IMR-90 (cell line): ENCODE measurements around the gene NDUFA5. TPM values are rescaled to one million over a fixed set of nuclear protein-coding genes. Genes with fewer than 3 reads are reported as not detected.

Source experiments
- ATAC-seq: fragments of 200-7000 bp; cut with Tn5 transposase; 2 replicates; pipeline ENCODE4 v1.9.1; 2020; ENCODE audit warnings: low read depth, mild to moderate bottlenecking, moderate library complexity
- BruUV-seq: library from RNA; stranded (reverse); fragments of 400-500 nt; replicated peaks from 2 replicates; lab custom pipeline; 2021; lab: Mats Ljungman, UMichigan
- CTCF ChIA-PET: fragments of 300-600 bp; formaldehyde crosslinking; extraction: SDS; loops from one replicate; lab custom pipeline; 2021; ENCODE audit warnings: antibody characterized with exemption; lab: Yijun Ruan, JAX
- POLR2A ChIA-PET: fragments of 300-600 bp; sonication (Branson Sonifier 250); formaldehyde crosslinking; loops from one replicate; lab custom pipeline; 2022; ENCODE audit warnings: antibody characterized with exemption; ENCODE audit not compliant: unreplicated experiment; lab: Charles Lee
- DNase-seq: peaks from one replicate; pipeline ENCODE4 v3.0.0; 2013
- H2AFZ ChIP-seq: replicated peaks from 2 replicates; pipeline ENCODE3; 2013; ENCODE audit warnings: low read length, mild to moderate bottlenecking; ENCODE audit not compliant: poor library complexity
- H2AK5ac ChIP-seq: 2 replicates; pipeline ENCODE4 v1.6.1; 2013; ENCODE audit warnings: low read depth, low read length, inconsistent platforms
- H2AK9ac ChIP-seq: replicated peaks from 2 replicates; pipeline ENCODE3; 2013; ENCODE audit warnings: mild to moderate bottlenecking, low read depth, low read length, moderate library complexity; ENCODE audit not compliant: poor library complexity
- H2BK120ac ChIP-seq: 2 replicates; pipeline ENCODE4 v1.6.1; 2013; ENCODE audit warnings: low read depth, low read length, inconsistent platforms
- H2BK15ac ChIP-seq: 3 replicates; pipeline ENCODE4 v1.6.1; 2013; ENCODE audit warnings: low read depth, low read length, inconsistent platforms
- H2BK20ac ChIP-seq: 2 replicates; pipeline ENCODE4 v1.6.1; 2013; ENCODE audit warnings: low read depth, mild to moderate bottlenecking, inconsistent platforms, low read length, moderate library complexity
- H2BK5ac ChIP-seq: 2 replicates; pipeline ENCODE4 v1.6.1; 2013; ENCODE audit warnings: mild to moderate bottlenecking, low read depth, low read length, inconsistent platforms; ENCODE audit not compliant: poor library complexity, severe bottlenecking
- H3K14ac ChIP-seq: replicated peaks from 2 replicates; pipeline ENCODE4 v1.6.1; 2013; ENCODE audit warnings: low read depth, low read length, inconsistent platforms
- H3K18ac ChIP-seq: 2 replicates; pipeline ENCODE4 v1.6.1; 2013; ENCODE audit warnings: low read depth, low read length, control low read depth
- H3K23ac ChIP-seq: 2 replicates; pipeline ENCODE4 v1.6.1; 2013; ENCODE audit warnings: low read depth, low read length, inconsistent platforms
- H3K27ac ChIP-seq: 2 replicates; pipeline ENCODE4 v1.5.1; 2013; ENCODE audit warnings: mild to moderate bottlenecking, control low read depth, low read length; ENCODE audit not compliant: insufficient read depth
- H3K27me3 ChIP-seq: 2 replicates; pipeline ENCODE4 v1.6.1; 2013; ENCODE audit warnings: low read length; ENCODE audit not compliant: control insufficient read depth, insufficient read depth
- H3K36me3 ChIP-seq: 2 replicates; pipeline ENCODE4 v1.6.1; 2013; ENCODE audit warnings: low read length, mixed read lengths; ENCODE audit not compliant: control insufficient read depth, insufficient read depth
- H3K4ac ChIP-seq: 2 replicates; pipeline ENCODE4 v1.6.1; 2013; ENCODE audit warnings: low read depth, low read length, inconsistent platforms
- H3K4me1 ChIP-seq: 2 replicates; pipeline ENCODE4 v1.6.1; 2013; ENCODE audit warnings: low read length, mixed read lengths; ENCODE audit not compliant: control insufficient read depth, insufficient read depth
- H3K4me2 ChIP-seq: 2 replicates; pipeline ENCODE4 v1.6.1; 2013; ENCODE audit warnings: low read depth, mild to moderate bottlenecking, control low read depth, low read length, moderate library complexity
- H3K4me3 ChIP-seq: 2 replicates; pipeline ENCODE4 v1.5.1; 2013; ENCODE audit warnings: low read depth, mild to moderate bottlenecking, control low read depth, low read length, moderate library complexity; ENCODE audit not compliant: insufficient read depth
- H3K56ac ChIP-seq: 2 replicates; pipeline ENCODE4 v1.6.1; 2013; ENCODE audit warnings: low read length, inconsistent platforms; ENCODE audit not compliant: insufficient read depth; ENCODE audit errors: extremely low read depth
- H3K79me1 ChIP-seq, 2 experiments: 2 replicates each; pipeline ENCODE4 v1.6.1; 2013; ENCODE audit warnings: low read length in 2 of 2, inconsistent platforms in 1 of 2, low read depth in 1 of 2
- H3K9ac ChIP-seq: 2 replicates; pipeline ENCODE4 v1.6.1; 2013; ENCODE audit warnings: low read depth, low read length, control low read depth
- H3K9me1 ChIP-seq: 2 replicates; pipeline ENCODE4 v1.6.1; 2013; ENCODE audit warnings: low read length, inconsistent platforms; ENCODE audit not compliant: insufficient read depth
- H3K9me3 ChIP-seq: 2 replicates; pipeline ENCODE4 v1.6.1; 2013; ENCODE audit warnings: low read length; ENCODE audit not compliant: control insufficient read depth, insufficient read depth
- H4K20me1 ChIP-seq: 2 replicates; pipeline ENCODE4 v1.6.1; 2013; ENCODE audit warnings: low read length, inconsistent platforms; ENCODE audit not compliant: insufficient read depth
- H4K5ac ChIP-seq: 2 replicates; pipeline ENCODE4 v1.6.1; 2013; ENCODE audit warnings: mild to moderate bottlenecking, low read depth, low read length, control low read depth
- H4K8ac ChIP-seq, 2 experiments: 2 replicates each; pipeline ENCODE4 v1.6.1; 2013; ENCODE audit warnings: low read depth in 2 of 2, low read length in 2 of 2, control low read depth in 1 of 2, inconsistent platforms in 1 of 2
- H4K91ac ChIP-seq: 2 replicates; pipeline ENCODE4 v1.6.1; 2013; ENCODE audit warnings: low read depth, low read length, inconsistent platforms; ENCODE audit not compliant: insufficient read depth
- BHLHE40 ChIP-seq: fragments of 150-350 bp; IDR thresholded peaks from 2 replicates; pipeline ENCODE4 v1.6.1; 2016; ENCODE audit warnings: mild to moderate bottlenecking, low read depth, low read length
- CEBPB ChIP-seq: IDR thresholded peaks from 2 replicates; pipeline ENCODE4 v1.6.1; 2012; ENCODE audit warnings: low read depth, low read length, improper control_type of control experiment
- CHD1 ChIP-seq: IDR thresholded peaks from 2 replicates; pipeline ENCODE4 v1.6.1; 2012; ENCODE audit warnings: low read depth, low read length, improper control_type of control experiment
- CTCF ChIP-seq: conservative IDR thresholded peaks from 2 replicates; pipeline ENCODE4 v1.5.1; 2012; ENCODE audit warnings: mild to moderate bottlenecking, low read depth, low read length, improper control_type of control experiment
- FOS ChIP-seq: fragments of 150-350 bp; IDR thresholded peaks from 2 replicates; pipeline ENCODE4 v1.6.1; 2016; ENCODE audit warnings: low read depth, low read length
- MAFK ChIP-seq: IDR thresholded peaks from 2 replicates; pipeline ENCODE4 v1.6.1; 2012; ENCODE audit warnings: low read depth, low read length, improper control_type of control experiment
- MAZ ChIP-seq: IDR thresholded peaks from 2 replicates; pipeline ENCODE4 v1.6.1; 2012; ENCODE audit warnings: low read depth, mild to moderate bottlenecking, low read length, improper control_type of control experiment, moderate library complexity, borderline replicate concordance
- MXI1 ChIP-seq: IDR thresholded peaks from 2 replicates; pipeline ENCODE4 v1.6.1; 2012; ENCODE audit warnings: low read depth, mild to moderate bottlenecking, low read length, moderate library complexity, borderline replicate concordance
- NFE2L2 ChIP-seq: fragments of 150-350 bp; IDR thresholded peaks from 2 replicates; pipeline ENCODE4 v1.6.1; 2016; ENCODE audit warnings: low read depth, mild to moderate bottlenecking, low read length
- POLR2A ChIP-seq: IDR thresholded peaks from 2 replicates; pipeline ENCODE4 v1.6.1; 2012; ENCODE audit warnings: mild to moderate bottlenecking, low read depth, low read length
- RAD21 ChIP-seq: IDR thresholded peaks from 2 replicates; pipeline ENCODE4 v1.6.1; 2012; ENCODE audit warnings: low read length, improper control_type of control experiment
- RCOR1 ChIP-seq: IDR thresholded peaks from 2 replicates; pipeline ENCODE4 v1.6.1; 2012; ENCODE audit warnings: mild to moderate bottlenecking, low read length, improper control_type of control experiment; ENCODE audit not compliant: insufficient replicate concordance
- RFX5 ChIP-seq: IDR thresholded peaks from 2 replicates; pipeline ENCODE4 v1.8.0; 2012; ENCODE audit warnings: low read depth, mild to moderate bottlenecking, low read length, moderate library complexity
- SMC3 ChIP-seq: fragments of 150-350 bp; IDR thresholded peaks from 2 replicates; pipeline ENCODE4 v1.6.1; 2016; ENCODE audit warnings: low read depth, mild to moderate bottlenecking, antibody characterized with exemption, low read length, moderate library complexity
- USF2 ChIP-seq: fragments of 150-350 bp; IDR thresholded peaks from 2 replicates; pipeline ENCODE4 v1.6.1; 2017; ENCODE audit warnings: mild to moderate bottlenecking, antibody characterized with exemption, low read length, low read depth
- whole genome bisulfite sequencing, 2 experiments: methylation state at CpG; one replicate each; pipeline versions ENCODE4 v1.1.5 to v1.1.7; 2013; ENCODE audit warnings: missing lambda C conversion rate in 2 of 2; ENCODE audit not compliant: insufficient read length in 1 of 2; ENCODE audit errors: extremely low coverage in 2 of 2; 5-methylcytosine and 5-hydroxymethylcytosine counted together
- dilution Hi-C: fragments of 300-500 bp; cut with HindIII; formaldehyde crosslinking; loops from one replicate; pipeline ENCODE4 v1.14.3; 2018; ENCODE audit warnings: low sequenced_read_pairs; ENCODE audit not compliant: unreplicated experiment
- in situ Hi-C: fragments of 300-500 bp; cut with MboI; formaldehyde crosslinking; loops from 3 replicates; pipeline ENCODE4 v1.14.3; 2019; ENCODE audit warnings: low sequenced_read_pairs, inconsistent platforms, mixed read lengths
- intact Hi-C: fragments of 100-400 bp; cut with micrococcal nuclease; formaldehyde crosslinking; loops from 2 replicates; pipeline ENCODE4 v1.10.0; 2022
- polyA plus RNA-seq, 3 experiments: library from polyadenylated mRNA; depleted of rRNA; stranded (reverse); fragments of >200 nt; gene quantifications; 2 replicates each; pipeline ENCODE4 v1.2.3, GENCODE V29; 2012; ENCODE audit warnings: low replicate concordance in 1 of 3
- total RNA-seq: library from RNA; depleted of rRNA; stranded (reverse); fragments of >200 nt; gene quantifications from 2 replicates; pipeline ENCODE4 v1.2.3, GENCODE V29; 2012
- TF ChIP-seq, protein P1 (sequence below): fragments of 150-350 bp; IDR thresholded peaks from 2 replicates; pipeline ENCODE4 v1.6.1; 2016; ENCODE audit warnings: low read depth, mild to moderate bottlenecking, low read length, moderate library complexity, borderline replicate concordance

NDUFA5 gene
- total and polyA plus RNA-seq, 2 of the 4 experiments (the other 2 are of a cell fraction), result 2.9 to 12.1 TPM

DNA sequence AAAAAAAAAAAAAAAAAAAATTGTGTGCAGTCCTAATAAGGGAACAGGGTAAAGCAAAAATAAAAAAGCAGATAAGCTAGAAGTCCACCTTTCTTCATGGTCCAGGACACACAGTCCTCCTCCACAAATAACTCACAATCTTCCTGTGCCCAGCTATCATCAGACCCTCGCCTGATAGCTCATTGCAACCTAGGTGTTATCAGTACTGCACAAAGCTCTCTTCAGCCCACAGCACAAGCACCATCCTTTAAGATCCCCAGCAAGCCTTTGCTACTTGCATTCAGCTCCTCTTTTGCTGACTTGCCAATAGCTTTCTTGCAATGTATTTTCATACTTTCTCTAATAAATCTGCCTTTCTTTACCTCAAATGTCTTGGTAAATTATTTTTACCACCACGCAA is 5.0 kb downstream of the NDUFA5 start:
- no peak overlapping the region for H2AK9ac ChIP-seq
- H3K4me2 ChIP-seq, result no peak overlapping the region
- H4K8ac ChIP-seq, result no peak overlapping the region
- H4K5ac ChIP-seq, result no peak overlapping the region
- ATAC-seq (no peak), DNase-seq (no peak)
- no peak overlapping the region for H3K9ac ChIP-seq
- ChIA-PET CTCF (no interaction called here), POLR2A (no interaction called here)
- no peaks in the 10 kb centered on the region for H3K9me3 ChIP-seq
- no peak overlapping the region for H2AFZ ChIP-seq
- H3K56ac ChIP-seq, result no peak overlapping the region
- H2BK120ac ChIP-seq, result no peak overlapping the region
- H4K91ac ChIP-seq, result no peak overlapping the region
- no peak overlapping the region for H3K4ac ChIP-seq
- H4K20me1 ChIP-seq, result no peaks in the 10 kb centered on the region
- no peak overlapping the region for H2BK20ac ChIP-seq
- no peak overlapping the region for H2BK5ac ChIP-seq
- H3K36me3 ChIP-seq, result peaks cover 7% of the 10 kb centered on the region
- BruUV-seq, result no TSS peak
- peaks cover 11 to 34% of the 10 kb centered on the region in 2 experiments for H3K79me1 ChIP-seq
- no peak overlapping the region for H2BK15ac ChIP-seq
- H3K14ac ChIP-seq, result no peak overlapping the region
- in situ Hi-C loops, result no loop called here
- peaks cover 2% of the 10 kb centered on the region; the same call in 1 of the 2 replicates for H3K4me1 ChIP-seq
- no peak overlapping the region for H3K4me3 ChIP-seq
- WGBS, 2 experiments, result 100% methylated on average over 1 of the region's 2 CpGs; no CpG with 5 or more reads in 1 of the 2 experiments
- H3K9me1 ChIP-seq, result peaks cover 2% of the 10 kb centered on the region; the same call in 1 of the 2 replicates
- no peak overlapping the region for H3K18ac ChIP-seq
- no peak for TF ChIP-seq CEBPB
- TF ChIP-seq NFE2L2, result no peak
- TF ChIP-seq MXI1, result no peak
- TF ChIP-seq CHD1, result no peak
- no peak for TF ChIP-seq RAD21
- no peak for TF ChIP-seq SMC3
- TF ChIP-seq FOS, result no peak
- no peak for TF ChIP-seq MAFK
- TF ChIP-seq RFX5, result no peak
- no peak for TF ChIP-seq CTCF
- TF ChIP-seq RCOR1, result no peak
- TF ChIP-seq MAZ, result no peak
- TF ChIP-seq, protein P1, sequence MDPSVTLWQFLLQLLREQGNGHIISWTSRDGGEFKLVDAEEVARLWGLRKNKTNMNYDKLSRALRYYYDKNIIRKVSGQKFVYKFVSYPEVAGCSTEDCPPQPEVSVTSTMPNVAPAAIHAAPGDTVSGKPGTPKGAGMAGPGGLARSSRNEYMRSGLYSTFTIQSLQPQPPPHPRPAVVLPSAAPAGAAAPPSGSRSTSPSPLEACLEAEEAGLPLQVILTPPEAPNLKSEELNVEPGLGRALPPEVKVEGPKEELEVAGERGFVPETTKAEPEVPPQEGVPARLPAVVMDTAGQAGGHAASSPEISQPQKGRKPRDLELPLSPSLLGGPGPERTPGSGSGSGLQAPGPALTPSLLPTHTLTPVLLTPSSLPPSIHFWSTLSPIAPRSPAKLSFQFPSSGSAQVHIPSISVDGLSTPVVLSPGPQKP, result no peak
- no peak for TF ChIP-seq BHLHE40
- TF ChIP-seq POLR2A, result no peak
- no peak for TF ChIP-seq USF2
- H3K27ac ChIP-seq, result no peak overlapping the region
- dilution Hi-C loops, result no loop called here
- H3K27me3 ChIP-seq, result no peaks in the 10 kb centered on the region
- intact Hi-C loops, result no loop called here
- H2AK5ac ChIP-seq, result no peak overlapping the region
- H3K23ac ChIP-seq, result no peak overlapping the region
